Sciatic nerve (tissue), 2 donors: Measurements from ENCODE around the gene CRHR1. TPM values are rescaled to one million over a fixed set of nuclear protein-coding genes. Genes with fewer than 3 reads are reported as not detected.

ENCODE experiments used
- ATAC-seq: fragments of 200-7000 bp; cut with Tn5 transposase; one replicate; pipeline ENCODE4 v1.9.1; 2020; ENCODE audit warnings: mild to moderate bottlenecking, moderate library complexity
- DNase-seq: peaks from one replicate; pipeline ENCODE4 v3.0.0-alpha.2; 2020; ENCODE audit warnings: low spot score
- intact Hi-C: fragments of 100-400 bp; cut with DNase I; formaldehyde crosslinking; loops from one replicate; pipeline ENCODE4 v1.14.2; 2022
- total RNA-seq: library from RNA; stranded (reverse); fragmentation: NEBNext Ultra II Directional; extraction: Animal tissue kit (Norgen Biotek cat#: 25700); gene quantifications from one replicate; pipeline ENCODE4 v1.2.1, GENCODE V29; 2021
- donor health status: DM: no; HTN: no; CAD: no.
- donor health status: DM: no; HTN: no; CAD: no.

CRHR1 gene
- total RNA-seq, 1 donor from 2014 or later: 0.36 TPM

GRCh38 chr17:45784741-45785479, 790 bp downstream of the CRHR1 start:
- DNase-seq: no peak
- ATAC-seq: no peak
- intact Hi-C loops: no loop called here

GRCh38 chr17:45785480-45786193, 1.5 kb downstream of the CRHR1 start:
- ATAC-seq: no peak

GRCh38 chr17:45786349-45786748, 2.2 kb downstream of the CRHR1 start:
- intact Hi-C loops: no loop called here

More at GRCh38 chr17:45785480-45786193, 1.5 kb downstream of the CRHR1 start:
- intact Hi-C loops: no loop called here
- DNase-seq: no peak

GRCh38 chr17:45787044-45787443, 2.9 kb downstream of the CRHR1 start:
- no peak for DNase-seq
- intact Hi-C loops: no loop called here
- ATAC-seq: no peak

More at GRCh38 chr17:45786349-45786748, 2.2 kb downstream of the CRHR1 start:
- DNase-seq (no peak), ATAC-seq (no peak)

GRCh38 chr17:45787656-45788055, 3.5 kb downstream of the CRHR1 start:
- intact Hi-C loops: no loop called here
- no peak for ATAC-seq
- DNase-seq: no peak

GRCh38 chr17:45788057-45788456, 3.9 kb downstream of the CRHR1 start:
- no peak for ATAC-seq
- DNase-seq: no peak
- intact Hi-C loops: no loop called here

GRCh38 chr17:45789874-45790273, 5.8 kb downstream of the CRHR1 start:
- no peak for ATAC-seq
- DNase-seq: no peak
- intact Hi-C loops: no loop called here

GRCh38 chr17:45790296-45790922, 6.3 kb downstream of the CRHR1 start:
- no peak for DNase-seq
- intact Hi-C loops: no loop called here
- ATAC-seq: no peak

GRCh38 chr17:45791041-45791582, 7.0 kb downstream of the CRHR1 start:
- ATAC-seq: no peak
- no peak for DNase-seq
- intact Hi-C loops: no loop called here

- DNase-seq (no peak), ATAC-seq (no peak)
- intact Hi-C loops: no loop called here
Observed at GRCh38 chr17:45791935-45792334, 7.8 kb downstream of the CRHR1 start.

- intact Hi-C loops: no loop called here
- no peak for DNase-seq
- ATAC-seq: no peak
Observed at GRCh38 chr17:45792437-45792836, 8.3 kb downstream of the CRHR1 start.

GRCh38 chr17:45792995-45793755, 9.1 kb downstream of the CRHR1 start:
- ATAC-seq (no peak), DNase-seq (no peak)
- intact Hi-C loops: no loop called here

GRCh38 chr17:45793999-45794540, 9.9 kb downstream of the CRHR1 start:
- no peak for ATAC-seq
- intact Hi-C loops: no loop called here
- DNase-seq: no peak

GRCh38 chr17:45794840-45795239, 10.7 kb downstream of the CRHR1 start:
- ATAC-seq: no peak
- intact Hi-C loops: no loop called here
- DNase-seq: no peak

- no peak for DNase-seq
- intact Hi-C loops: loop anchor here (2.0 kb wide), 1 partner anchor 20 kb away; no protein-coding TSS in a partner anchor
- ATAC-seq: no peak
Observed at GRCh38 chr17:45800816-45801215, 16.7 kb downstream of the CRHR1 start.

- no peak for DNase-seq
- no peak for ATAC-seq
- intact Hi-C loops: loop anchor here (2.0 kb wide), 1 partner anchor 21 kb away; no protein-coding TSS in a partner anchor
Observed at GRCh38 chr17:45801421-45801820, 17.3 kb downstream of the CRHR1 start.

- DNase-seq: no peak
- intact Hi-C loops: no loop called here
- ATAC-seq: no peak
Observed at GRCh38 chr17:45808845-45809244, 24.7 kb downstream of the CRHR1 start.

GRCh38 chr17:45809499-45809898, 25.4 kb downstream of the CRHR1 start:
- DNase-seq (no peak), ATAC-seq (no peak)
- intact Hi-C loops: no loop called here

GRCh38 chr17:45812102-45812501, 28.0 kb downstream of the CRHR1 start:
- intact Hi-C loops: no loop called here
- no peak for DNase-seq
- ATAC-seq: no peak
